ENCODE results near the gene RHOC. TPM values are rescaled to one million over a fixed set of nuclear protein-coding genes. Genes with fewer than 3 reads are reported as not detected.
"Not testable (repeated sequence)": the region's sequence is repeated elsewhere in the genome, so short reads cannot be mapped to it uniquely, and the experiment has no call there.

RHOC gene
- total RNA-seq, 4 donors from 2014 or later = 163 to 632 (median 483) TPM

DNA sequence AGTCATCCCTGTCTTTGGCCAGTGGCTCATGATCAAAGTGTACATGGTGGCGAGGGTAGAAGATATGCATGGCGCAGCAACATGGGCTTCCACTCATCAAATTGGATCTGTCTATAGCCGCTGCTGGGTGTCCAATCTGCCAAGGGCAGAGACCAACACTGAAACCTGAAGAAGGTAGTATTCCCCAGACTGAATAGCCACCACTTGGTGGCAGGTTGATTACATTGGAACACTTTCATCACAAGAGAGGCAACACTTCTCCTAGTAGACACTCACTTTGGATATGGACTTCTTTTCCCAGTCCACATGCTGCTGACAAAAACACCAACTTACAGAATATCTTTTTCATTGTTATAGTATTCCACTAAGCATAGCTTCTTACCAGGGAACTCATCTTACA is 30.6 kb upstream of the RHOC start:
- Histone ChIP-seq H3K36me3 (no peaks in the 10 kb centered on the region), H3K27ac (no peak overlapping the region), H3K27me3 (no peaks in the 10 kb centered on the region), H3K9me3 (no peaks in the 10 kb centered on the region), H3K4me3 (no peak overlapping the region), H3K4me1 (no peaks in the 10 kb centered on the region)
- DNase-seq = no peak
- TF ChIP-seq, protein P1, sequence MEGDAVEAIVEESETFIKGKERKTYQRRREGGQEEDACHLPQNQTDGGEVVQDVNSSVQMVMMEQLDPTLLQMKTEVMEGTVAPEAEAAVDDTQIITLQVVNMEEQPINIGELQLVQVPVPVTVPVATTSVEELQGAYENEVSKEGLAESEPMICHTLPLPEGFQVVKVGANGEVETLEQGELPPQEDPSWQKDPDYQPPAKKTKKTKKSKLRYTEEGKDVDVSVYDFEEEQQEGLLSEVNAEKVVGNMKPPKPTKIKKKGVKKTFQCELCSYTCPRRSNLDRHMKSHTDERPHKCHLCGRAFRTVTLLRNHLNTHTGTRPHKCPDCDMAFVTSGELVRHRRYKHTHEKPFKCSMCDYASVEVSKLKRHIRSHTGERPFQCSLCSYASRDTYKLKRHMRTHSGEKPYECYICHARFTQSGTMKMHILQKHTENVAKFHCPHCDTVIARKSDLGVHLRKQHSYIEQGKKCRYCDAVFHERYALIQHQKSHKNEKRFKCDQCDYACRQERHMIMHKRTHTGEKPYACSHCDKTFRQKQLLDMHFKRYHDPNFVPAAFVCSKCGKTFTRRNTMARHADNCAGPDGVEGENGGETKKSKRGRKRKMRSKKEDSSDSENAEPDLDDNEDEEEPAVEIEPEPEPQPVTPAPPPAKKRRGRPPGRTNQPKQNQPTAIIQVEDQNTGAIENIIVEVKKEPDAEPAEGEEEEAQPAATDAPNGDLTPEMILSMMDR (IDR thresholded peaks at IDR 0.05) = no peak
- no peak for TF ChIP-seq POLR2A (IDR thresholded peaks at IDR 0.05)

- H3K4me3 ChIP-seq = no peak overlapping the region
- H3K27ac ChIP-seq = no peak overlapping the region
- no peaks in the 10 kb centered on the region for H3K9me3 ChIP-seq
- no peaks in the 10 kb centered on the region for H3K4me1 ChIP-seq
- H3K36me3 ChIP-seq = no peaks in the 10 kb centered on the region
- DNase-seq = no peak
- no peaks in the 10 kb centered on the region for H3K27me3 ChIP-seq
- TF ChIP-seq, protein P1 (IDR thresholded peaks at IDR 0.05) = no peak
- TF ChIP-seq POLR2A (IDR thresholded peaks at IDR 0.05) = no peak
Observed at GRCh38 chr1:112735752-112736151, 28.8 kb upstream of the RHOC start.

- H3K36me3 ChIP-seq = no peaks in the 10 kb centered on the region
- no peaks in the 10 kb centered on the region for H3K4me1 ChIP-seq
- no peak overlapping the region for H3K27ac ChIP-seq
- no peak for DNase-seq
- H3K9me3 ChIP-seq = no peaks in the 10 kb centered on the region
- no peaks in the 10 kb centered on the region for H3K27me3 ChIP-seq
- no peak for TF ChIP-seq POLR2A (IDR thresholded peaks at IDR 0.05)
- TF ChIP-seq, protein P1 (IDR thresholded peaks at IDR 0.05) = no peak
- no peak overlapping the region for H3K4me3 ChIP-seq
Observed at GRCh38 chr1:112731451-112731850, 24.5 kb upstream of the RHOC start.

DNA sequence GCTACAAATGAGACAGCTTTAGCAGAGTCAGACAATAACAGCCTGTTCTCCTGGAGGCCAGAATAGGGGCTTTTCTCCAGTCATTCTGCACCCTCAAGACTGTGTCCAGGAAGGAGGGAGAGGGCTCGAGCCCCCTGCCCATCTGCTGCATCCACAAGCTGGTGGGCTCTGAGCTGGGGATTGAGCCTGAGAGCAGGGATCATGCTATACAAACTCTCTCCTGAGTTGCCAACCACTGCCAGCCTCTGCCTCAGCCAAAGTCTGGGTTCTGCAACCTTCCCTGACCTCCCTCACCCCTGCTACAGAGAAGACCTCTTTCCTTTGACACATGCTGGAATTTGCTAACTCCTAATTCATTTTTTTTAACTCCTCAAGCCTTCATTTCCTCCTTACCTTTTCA is 23.0 kb upstream of the RHOC start:
- no peak for DNase-seq
- H3K4me1 ChIP-seq = no peaks in the 10 kb centered on the region
- H3K36me3 ChIP-seq = no peaks in the 10 kb centered on the region
- H3K27ac ChIP-seq = no peak overlapping the region
- no peak overlapping the region for H3K4me3 ChIP-seq
- no peak for TF ChIP-seq POLR2A (IDR thresholded peaks at IDR 0.05)
- TF ChIP-seq, protein P1 (IDR thresholded peaks at IDR 0.05) = no peak
- H3K9me3 ChIP-seq = no peaks in the 10 kb centered on the region
- H3K27me3 ChIP-seq = no peaks in the 10 kb centered on the region

- H3K9me3 ChIP-seq, H3K4me1 ChIP-seq, H3K4me3 ChIP-seq, DNase-seq, H3K27me3 ChIP-seq, H3K36me3 ChIP-seq, H3K27ac ChIP-seq: not testable (repeated sequence)
Observed at GRCh38 chr1:112729011-112729410, 22.1 kb upstream of the RHOC start.

DNA sequence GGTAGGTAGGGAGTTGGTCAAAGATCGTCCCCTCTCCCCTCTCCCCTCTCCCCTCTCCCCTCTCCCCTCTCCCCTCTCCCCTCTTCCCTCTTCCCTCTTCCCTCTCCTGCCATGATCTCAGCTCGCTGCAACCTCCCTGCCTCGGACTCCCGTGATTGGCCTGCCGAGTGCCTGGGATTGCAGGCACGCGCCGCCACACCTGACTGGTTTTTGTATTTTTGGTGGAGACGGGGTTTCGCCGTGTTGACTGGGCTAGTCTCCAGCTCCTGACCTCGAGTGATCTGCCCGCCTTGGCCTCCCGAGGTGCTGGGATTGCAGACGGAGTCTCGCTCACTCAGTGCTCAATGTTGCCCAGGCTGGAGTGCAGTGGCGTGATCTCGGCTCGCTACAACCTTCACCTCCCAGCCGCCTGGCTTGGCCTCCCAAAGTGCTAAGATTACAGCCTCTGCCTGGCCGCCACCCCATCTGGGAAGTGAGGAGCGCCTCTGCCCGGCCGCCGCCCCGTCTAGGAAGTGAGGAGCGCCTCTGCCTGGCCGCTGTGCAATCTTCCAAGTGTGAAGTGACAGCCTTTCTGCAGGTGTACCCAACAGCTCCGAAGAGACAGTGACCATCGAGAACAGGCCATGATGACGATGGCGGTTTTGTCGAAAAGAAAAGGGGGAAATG is 21.5 kb upstream of the RHOC start:
- not testable (repeated sequence) for H3K27me3 ChIP-seq, H3K4me1 ChIP-seq, H3K9me3 ChIP-seq, H3K27ac ChIP-seq, H3K4me3 ChIP-seq, H3K36me3 ChIP-seq, DNase-seq

- TF ChIP-seq, protein P1 (IDR thresholded peaks at IDR 0.05) = no peak
- no peak for TF ChIP-seq POLR2A (IDR thresholded peaks at IDR 0.05)
- DNase-seq = no peak
- Histone ChIP-seq H3K4me1 (peaks cover 0 to 6% (median 1%) of the 10 kb centered on the region in 4 donors), H3K4me3 (no peak overlapping the region), H3K9me3 (no peaks in the 10 kb centered on the region), H3K36me3 (no peaks in the 10 kb centered on the region), H3K27me3 (no peaks in the 10 kb centered on the region), H3K27ac (no peak overlapping the region)
Observed at GRCh38 chr1:112727716-112728115, 20.8 kb upstream of the RHOC start.

- H3K4me1 ChIP-seq = peaks cover 0 to 11% (median 1%) of the 10 kb centered on the region in 4 donors
- H3K4me3 ChIP-seq, H3K9me3 ChIP-seq, H3K27me3 ChIP-seq, H3K27ac ChIP-seq, H3K36me3 ChIP-seq, DNase-seq: not testable (repeated sequence)
Observed at GRCh38 chr1:112724240-112724639, 17.3 kb upstream of the RHOC start.

Data from Peyer's patch (tissue), 4 donors.